Ureter (tissue), 1 donor: ENCODE measurements around the gene CEP41. TPM values are rescaled to one million over a fixed set of nuclear protein-coding genes. Genes with fewer than 3 reads are reported as not detected.

ENCODE experiments used
- DNase-seq: peaks from one replicate; pipeline ENCODE4 v3.0.0-alpha.2; 2020; ENCODE audit warnings: low spot score
- total RNA-seq: library from RNA; stranded (reverse); gene quantifications from one replicate; pipeline ENCODE4 v1.2.4, GENCODE V29; 2023
- donor health status: DM: yes; HTN: yes; CAD: no.

Gene CEP41
- total RNA-seq, 1 donor from 2014 or later, result 16.4 TPM

- no peak for DNase-seq
Observed at GRCh38 chr7:130369110-130369711, 71.6 kb downstream of the CEP41 start.

- no peak for DNase-seq
Observed at GRCh38 chr7:130367836-130368746, 72.7 kb downstream of the CEP41 start.

- no peak for DNase-seq
Observed at GRCh38 chr7:130367088-130367755, 73.6 kb downstream of the CEP41 start.

- DNase-seq, result no peak
Observed at GRCh38 chr7:130366564-130366963, 74.3 kb downstream of the CEP41 start.

GRCh38 chr7:130365511-130366441 is 75.0 kb downstream of the CEP41 start:
- no peak for DNase-seq

- no peak for DNase-seq
Observed at GRCh38 chr7:130365088-130365487, 75.7 kb downstream of the CEP41 start.

GRCh38 chr7:130364451-130364850 is 76.4 kb downstream of the CEP41 start:
- no peak for DNase-seq

GRCh38 chr7:130363026-130363847 is 77.6 kb downstream of the CEP41 start:
- DNase-seq, result peak; percentile 77

GRCh38 chr7:130362251-130362816 is 78.5 kb downstream of the CEP41 start:
- no peak for DNase-seq

- DNase-seq, result no peak
Observed at GRCh38 chr7:130361681-130362080, 79.1 kb downstream of the CEP41 start.

GRCh38 chr7:130360518-130360917 is 80.3 kb downstream of the CEP41 start:
- DNase-seq, result no peak

- no peak for DNase-seq
Observed at GRCh38 chr7:130359276-130359857, 81.4 kb downstream of the CEP41 start.

GRCh38 chr7:130358471-130358870 is 82.3 kb downstream of the CEP41 start:
- no peak for DNase-seq

GRCh38 chr7:130356876-130357611 is 83.8 kb downstream of the CEP41 start:
- DNase-seq, result peak; percentile 80

GRCh38 chr7:130356121-130356875 is 84.5 kb downstream of the CEP41 start:
- peak; percentile 73 for DNase-seq

- no peak for DNase-seq
Observed at GRCh38 chr7:130353196-130353595, 87.6 kb downstream of the CEP41 start.

GRCh38 chr7:130352194-130353074 is 88.4 kb downstream of the CEP41 start:
- no peak for DNase-seq

GRCh38 chr7:130351791-130352090 is 89.1 kb downstream of the CEP41 start:
- no peak for DNase-seq
